Activated T-helper 17 cell treated with anti-CD3 and anti-CD28 coated beads, Interleukin-2, amount 50 U/mL, for 72 hours (primary cell): ENCODE data around the gene PANK1. TPM values are rescaled to one million over a fixed set of nuclear protein-coding genes. Genes with fewer than 3 reads are reported as not detected.
"Not testable (repeated sequence)": the region's sequence is repeated elsewhere in the genome, so short reads cannot be mapped to it uniquely, and the experiment has no call there.

Experiments used
- ATAC-seq: fragments of 150-1000 bp; cut with Tn5 transposase; replicated peaks from 2 replicates; pipeline ENCODE4 v1.10.0; 2021; ENCODE audit warnings: mild to moderate bottlenecking, moderate library complexity
- H3K27ac Mint-ChIP-seq: one replicate; pipeline ENCODE4 v1.8.0; 2022; ENCODE audit warnings: mixed read lengths
- H3K27me3 Mint-ChIP-seq: one replicate; pipeline ENCODE4 v1.8.0; 2022; ENCODE audit warnings: mixed read lengths
- H3K36me3 Mint-ChIP-seq: one replicate; pipeline ENCODE4 v1.8.0; 2022; ENCODE audit warnings: low read depth, mild to moderate bottlenecking, mixed read lengths
- H3K4me1 Mint-ChIP-seq: one replicate; pipeline ENCODE4 v1.8.0; 2022; ENCODE audit warnings: mixed read lengths
- H3K4me3 Mint-ChIP-seq: one replicate; pipeline ENCODE4 v1.8.0; 2022; ENCODE audit warnings: mild to moderate bottlenecking, mixed read lengths
- H3K9me3 Mint-ChIP-seq: one replicate; pipeline ENCODE4 v1.8.0; 2022; ENCODE audit warnings: mixed read lengths
- total RNA-seq, 2 donors: library from RNA; stranded (reverse); gene quantifications; one replicate each; pipeline ENCODE4 v1.2.3, GENCODE V29; 2022

The PANK1 gene
- total RNA-seq, 2 donors from 2014 or later, result 3.6 to 4.2 TPM

GRCh38 chr10:89643812-89644690, 991 bp downstream of the PANK1 start:
- ATAC-seq, result peak; percentile 85
- Mint-ChIP-seq H3K36me3 (no peaks in the 10 kb centered on the region), H3K4me1 (peaks cover 5% of the 10 kb centered on the region), H3K4me3 (no peak overlapping the region), H3K27me3 (peaks cover 1% of the 10 kb centered on the region), H3K9me3 (no peaks in the 10 kb centered on the region), H3K27ac (no peak overlapping the region)

GRCh38 chr10:89643431-89643811, 1.6 kb downstream of the PANK1 start:
- no peak for ATAC-seq
- no peak overlapping the region for H3K4me3 Mint-ChIP-seq

GRCh38 chr10:89642193-89642592, 2.8 kb downstream of the PANK1 start:
- no peak overlapping the region for H3K4me3 Mint-ChIP-seq
- no peaks in the 10 kb centered on the region for H3K9me3 Mint-ChIP-seq
- peaks cover 5% of the 10 kb centered on the region for H3K4me1 Mint-ChIP-seq
- no peaks in the 10 kb centered on the region for H3K27me3 Mint-ChIP-seq
- ATAC-seq, result no peak
- H3K27ac Mint-ChIP-seq, result no peak overlapping the region
- no peaks in the 10 kb centered on the region for H3K36me3 Mint-ChIP-seq

More at GRCh38 chr10:89643431-89643811, 1.6 kb downstream of the PANK1 start:
- Mint-ChIP-seq H3K36me3 (no peaks in the 10 kb centered on the region), H3K4me1 (peaks cover 5% of the 10 kb centered on the region), H3K27me3 (no peaks in the 10 kb centered on the region), H3K9me3 (no peaks in the 10 kb centered on the region), H3K27ac (no peak overlapping the region)

- Mint-ChIP-seq H3K27ac (no peak overlapping the region), H3K9me3 (no peaks in the 10 kb centered on the region)
- no peak for ATAC-seq
Observed at GRCh38 chr10:89640241-89640640, 4.8 kb downstream of the PANK1 start.

GRCh38 chr10:89639326-89639725, 5.7 kb downstream of the PANK1 start:
- Mint-ChIP-seq H3K27ac (no peak overlapping the region), H3K4me1 (no peaks in the 10 kb centered on the region), H3K36me3 (no peaks in the 10 kb centered on the region), H3K9me3 (no peaks in the 10 kb centered on the region), H3K4me3 (no peak overlapping the region), H3K27me3 (no peaks in the 10 kb centered on the region)
- no peak for ATAC-seq

More at GRCh38 chr10:89640241-89640640, 4.8 kb downstream of the PANK1 start:
- Mint-ChIP-seq H3K4me3 (no peak overlapping the region), H3K27me3 (no peaks in the 10 kb centered on the region), H3K36me3 (no peaks in the 10 kb centered on the region), H3K4me1 (peaks cover 3% of the 10 kb centered on the region)

- no peak for ATAC-seq
- Mint-ChIP-seq H3K4me1 (no peaks in the 10 kb centered on the region), H3K27ac (no peak overlapping the region), H3K9me3 (no peaks in the 10 kb centered on the region), H3K4me3 (no peak overlapping the region), H3K36me3 (no peaks in the 10 kb centered on the region), H3K27me3 (no peaks in the 10 kb centered on the region)
Observed at GRCh38 chr10:89637113-89637512, 7.9 kb downstream of the PANK1 start.

GRCh38 chr10:89634637-89635036, 10.4 kb downstream of the PANK1 start:
- H3K9me3 Mint-ChIP-seq, result no peaks in the 10 kb centered on the region
- H3K27ac Mint-ChIP-seq, result no peak overlapping the region
- no peak for ATAC-seq
- no peak overlapping the region for H3K4me3 Mint-ChIP-seq
- no peaks in the 10 kb centered on the region for H3K27me3 Mint-ChIP-seq
- no peaks in the 10 kb centered on the region for H3K4me1 Mint-ChIP-seq
- H3K36me3 Mint-ChIP-seq, result no peaks in the 10 kb centered on the region

GRCh38 chr10:89633484-89633883, 11.6 kb downstream of the PANK1 start:
- Mint-ChIP-seq H3K4me1 (no peaks in the 10 kb centered on the region), H3K27ac (no peak overlapping the region), H3K9me3 (no peaks in the 10 kb centered on the region), H3K4me3 (no peak overlapping the region), H3K27me3 (no peaks in the 10 kb centered on the region), H3K36me3 (no peaks in the 10 kb centered on the region)
- ATAC-seq, result peak; percentile 44

GRCh38 chr10:89632824-89633223, 12.2 kb downstream of the PANK1 start:
- no peaks in the 10 kb centered on the region for H3K4me1 Mint-ChIP-seq
- no peak overlapping the region for H3K27ac Mint-ChIP-seq
- H3K4me3 Mint-ChIP-seq, result no peak overlapping the region
- no peaks in the 10 kb centered on the region for H3K9me3 Mint-ChIP-seq
- H3K27me3 Mint-ChIP-seq, result no peaks in the 10 kb centered on the region
- H3K36me3 Mint-ChIP-seq, result no peaks in the 10 kb centered on the region
- no peak for ATAC-seq

GRCh38 chr10:89627830-89628229, 17.2 kb downstream of the PANK1 start:
- no peak overlapping the region for H3K27ac Mint-ChIP-seq
- no peaks in the 10 kb centered on the region for H3K9me3 Mint-ChIP-seq
- no peaks in the 10 kb centered on the region for H3K4me1 Mint-ChIP-seq
- no peak for ATAC-seq
- H3K27me3 Mint-ChIP-seq, result no peaks in the 10 kb centered on the region
- no peak overlapping the region for H3K4me3 Mint-ChIP-seq
- H3K36me3 Mint-ChIP-seq, result no peaks in the 10 kb centered on the region

- H3K36me3 Mint-ChIP-seq, result no peaks in the 10 kb centered on the region
- H3K4me3 Mint-ChIP-seq, result no peak overlapping the region
- H3K4me1 Mint-ChIP-seq, result no peaks in the 10 kb centered on the region
- no peak overlapping the region for H3K27ac Mint-ChIP-seq
- H3K9me3 Mint-ChIP-seq, result peaks cover 3% of the 10 kb centered on the region
- no peaks in the 10 kb centered on the region for H3K27me3 Mint-ChIP-seq
- ATAC-seq, result no peak
Observed at GRCh38 chr10:89625041-89625765, 19.8 kb downstream of the PANK1 start.

- no peaks in the 10 kb centered on the region for H3K4me1 Mint-ChIP-seq
- no peak overlapping the region for H3K4me3 Mint-ChIP-seq
- no peak for ATAC-seq
- no peak overlapping the region for H3K27ac Mint-ChIP-seq
- no peaks in the 10 kb centered on the region for H3K27me3 Mint-ChIP-seq
- H3K9me3 Mint-ChIP-seq, result peaks cover 8% of the 10 kb centered on the region
- H3K36me3 Mint-ChIP-seq, result no peaks in the 10 kb centered on the region
Observed at GRCh38 chr10:89624020-89624419, 21.0 kb downstream of the PANK1 start.

- ATAC-seq, result no peak
- Mint-ChIP-seq H3K27ac (no peak overlapping the region), H3K9me3 (peaks cover 8% of the 10 kb centered on the region), H3K4me1 (peaks cover under 1% of the 10 kb centered on the region), H3K4me3 (no peak overlapping the region), H3K36me3 (no peaks in the 10 kb centered on the region), H3K27me3 (no peaks in the 10 kb centered on the region)
Observed at GRCh38 chr10:89622151-89622550, 22.9 kb downstream of the PANK1 start.

GRCh38 chr10:89621438-89621837, 23.6 kb downstream of the PANK1 start:
- Mint-ChIP-seq H3K9me3 (peaks cover 8% of the 10 kb centered on the region), H3K27ac (no peak overlapping the region), H3K36me3 (no peaks in the 10 kb centered on the region), H3K27me3 (no peaks in the 10 kb centered on the region), H3K4me3 (no peak overlapping the region), H3K4me1 (peaks cover 3% of the 10 kb centered on the region)
- peak; percentile 69 for ATAC-seq

GRCh38 chr10:89620296-89620695, 24.7 kb downstream of the PANK1 start:
- not testable (repeated sequence) for H3K36me3 Mint-ChIP-seq, H3K27ac Mint-ChIP-seq, H3K27me3 Mint-ChIP-seq, H3K4me3 Mint-ChIP-seq, ATAC-seq, H3K9me3 Mint-ChIP-seq
- H3K4me1 Mint-ChIP-seq, result peaks cover 11% of the 10 kb centered on the region
